OCI-LY7 (cell line): ENCODE results near the gene GPC4.

Source experiments
- EZH2phosphoT487 ChIP-seq: fragments of 200-600 bp; sonication (generic); IDR thresholded peaks from 2 replicates; pipeline ENCODE4 v1.6.1; 2018; ENCODE audit warnings: low read depth, borderline replicate concordance, mild to moderate bottlenecking, mixed run types, antibody characterized with exemption, low read length, moderate library complexity, mixed read lengths
- TF ChIP-seq, protein P1 (sequence below): fragments of 200-600 bp; sonication (generic); conservative IDR thresholded peaks from 2 replicates; pipeline ENCODE4 v1.5.1; 2014; ENCODE audit warnings: mild to moderate bottlenecking, antibody characterized with exemption, low read length, moderate library complexity, mixed read lengths

DNA sequence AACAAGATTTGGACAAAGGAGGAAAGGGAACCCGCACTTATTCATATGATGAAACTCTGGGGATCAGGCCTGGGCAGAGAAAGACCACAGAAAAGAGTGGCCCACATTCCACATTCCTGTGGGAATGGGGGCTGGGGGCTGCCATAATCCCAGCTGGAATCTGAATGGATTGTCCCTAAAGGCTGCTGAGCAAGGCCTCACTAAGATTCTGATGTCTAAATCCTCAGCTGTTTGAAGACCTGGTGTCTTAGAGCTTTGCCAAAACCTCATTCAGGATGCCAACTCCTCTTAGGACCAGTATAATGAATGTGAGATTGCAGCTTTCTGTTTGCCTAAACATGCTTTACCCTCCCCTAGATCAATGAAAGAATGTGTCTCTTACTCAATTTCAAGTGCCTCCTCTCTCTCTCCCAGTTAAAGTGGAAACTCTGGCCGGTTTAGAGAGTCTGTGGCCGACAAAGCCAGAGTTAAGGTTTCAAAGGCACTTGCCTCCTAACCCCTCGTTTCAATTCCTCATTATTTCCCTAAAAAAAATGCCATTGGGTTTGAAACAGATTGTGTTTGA, 33.3 kb upstream of the GPC4 start:
- TF ChIP-seq, protein P1, sequence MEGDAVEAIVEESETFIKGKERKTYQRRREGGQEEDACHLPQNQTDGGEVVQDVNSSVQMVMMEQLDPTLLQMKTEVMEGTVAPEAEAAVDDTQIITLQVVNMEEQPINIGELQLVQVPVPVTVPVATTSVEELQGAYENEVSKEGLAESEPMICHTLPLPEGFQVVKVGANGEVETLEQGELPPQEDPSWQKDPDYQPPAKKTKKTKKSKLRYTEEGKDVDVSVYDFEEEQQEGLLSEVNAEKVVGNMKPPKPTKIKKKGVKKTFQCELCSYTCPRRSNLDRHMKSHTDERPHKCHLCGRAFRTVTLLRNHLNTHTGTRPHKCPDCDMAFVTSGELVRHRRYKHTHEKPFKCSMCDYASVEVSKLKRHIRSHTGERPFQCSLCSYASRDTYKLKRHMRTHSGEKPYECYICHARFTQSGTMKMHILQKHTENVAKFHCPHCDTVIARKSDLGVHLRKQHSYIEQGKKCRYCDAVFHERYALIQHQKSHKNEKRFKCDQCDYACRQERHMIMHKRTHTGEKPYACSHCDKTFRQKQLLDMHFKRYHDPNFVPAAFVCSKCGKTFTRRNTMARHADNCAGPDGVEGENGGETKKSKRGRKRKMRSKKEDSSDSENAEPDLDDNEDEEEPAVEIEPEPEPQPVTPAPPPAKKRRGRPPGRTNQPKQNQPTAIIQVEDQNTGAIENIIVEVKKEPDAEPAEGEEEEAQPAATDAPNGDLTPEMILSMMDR = no peak
- no peak for TF ChIP-seq EZH2phosphoT487
